RWPE2 (cell line): Measurements from ENCODE around the gene RARS1.

Experiments used
- ATAC-seq: fragments of 200-7000 bp; cut with Tn5 transposase; 3 replicates; pipeline ENCODE4 v1.9.1; 2021; ENCODE audit warnings: low read depth
- DNase-seq: peaks from one replicate; pipeline ENCODE4 v3.0.0-alpha.2; 2020; ENCODE audit warnings: low spot score
- H3K27ac ChIP-seq: fragments of 450-650 bp; 2 replicates; pipeline ENCODE4 v1.5.1; 2017; ENCODE audit warnings: mild to moderate bottlenecking; ENCODE audit not compliant: poor library complexity, severe bottlenecking
- H3K27me3 ChIP-seq: fragments of 250-450 bp; sonication (Bioruptor Pico); 2 replicates; pipeline ENCODE4 v1.5.1; 2021; ENCODE audit warnings: mild to moderate bottlenecking, moderate library complexity; ENCODE audit not compliant: insufficient read depth, poor library complexity, severe bottlenecking
- H3K36me3 ChIP-seq: fragments of 250-450 bp; sonication (Bioruptor Pico); 2 replicates; pipeline ENCODE4 v1.5.1; 2020; ENCODE audit warnings: low read depth, mild to moderate bottlenecking, moderate library complexity
- H3K4me1 ChIP-seq: fragments of 250-450 bp; sonication (Bioruptor Pico); 2 replicates; pipeline ENCODE4 v1.5.1; 2021; ENCODE audit warnings: mild to moderate bottlenecking, moderate library complexity; ENCODE audit not compliant: insufficient read depth, poor library complexity, severe bottlenecking
- H3K4me3 ChIP-seq: fragments of 250-450 bp; sonication (Bioruptor Pico); 2 replicates; pipeline ENCODE4 v1.5.1; 2021; ENCODE audit warnings: mild to moderate bottlenecking, moderate library complexity; ENCODE audit not compliant: severe bottlenecking
- H3K9me3 ChIP-seq: fragments of 250-450 bp; sonication (Bioruptor Pico); 2 replicates; pipeline ENCODE4 v1.5.1; 2021; ENCODE audit warnings: mild to moderate bottlenecking, moderate library complexity; ENCODE audit not compliant: severe bottlenecking
- TF ChIP-seq, protein P1 (sequence below): fragments of 450-650 bp; IDR thresholded peaks from one replicate; pipeline ENCODE4 v1.5.1; 2017; ENCODE audit warnings: mild to moderate bottlenecking, moderate library complexity; ENCODE audit not compliant: poor library complexity, severe bottlenecking

The RARS1 gene

DNA sequence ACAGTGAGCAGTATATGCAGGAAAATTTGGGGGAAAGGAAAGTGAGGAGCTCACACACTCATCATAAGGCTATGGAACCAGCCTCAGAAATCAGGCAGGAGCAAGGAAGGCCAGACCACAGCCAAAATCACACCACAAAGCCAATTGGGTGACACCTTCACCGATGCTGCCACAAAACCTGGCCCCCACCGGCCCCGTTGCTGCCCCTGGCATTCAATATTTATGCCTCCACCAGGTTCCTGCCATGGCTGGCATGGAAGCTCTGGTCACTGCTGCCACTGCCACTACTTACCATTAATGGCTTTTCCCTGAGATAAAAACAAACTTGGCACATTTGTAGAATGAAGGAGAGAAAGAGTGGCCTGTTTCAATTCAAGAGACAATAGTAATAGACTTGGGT, 28.7 kb upstream of the RARS1 start:
- DNase-seq (no peak), ATAC-seq (no peak)
- Histone ChIP-seq H3K9me3 (no peaks in the 10 kb centered on the region), H3K27me3 (no peaks in the 10 kb centered on the region), H3K36me3 (peaks cover 95% of the 10 kb centered on the region), H3K27ac (no peak overlapping the region), H3K4me3 (no peak overlapping the region), H3K4me1 (no peaks in the 10 kb centered on the region)
- TF ChIP-seq, protein P1, sequence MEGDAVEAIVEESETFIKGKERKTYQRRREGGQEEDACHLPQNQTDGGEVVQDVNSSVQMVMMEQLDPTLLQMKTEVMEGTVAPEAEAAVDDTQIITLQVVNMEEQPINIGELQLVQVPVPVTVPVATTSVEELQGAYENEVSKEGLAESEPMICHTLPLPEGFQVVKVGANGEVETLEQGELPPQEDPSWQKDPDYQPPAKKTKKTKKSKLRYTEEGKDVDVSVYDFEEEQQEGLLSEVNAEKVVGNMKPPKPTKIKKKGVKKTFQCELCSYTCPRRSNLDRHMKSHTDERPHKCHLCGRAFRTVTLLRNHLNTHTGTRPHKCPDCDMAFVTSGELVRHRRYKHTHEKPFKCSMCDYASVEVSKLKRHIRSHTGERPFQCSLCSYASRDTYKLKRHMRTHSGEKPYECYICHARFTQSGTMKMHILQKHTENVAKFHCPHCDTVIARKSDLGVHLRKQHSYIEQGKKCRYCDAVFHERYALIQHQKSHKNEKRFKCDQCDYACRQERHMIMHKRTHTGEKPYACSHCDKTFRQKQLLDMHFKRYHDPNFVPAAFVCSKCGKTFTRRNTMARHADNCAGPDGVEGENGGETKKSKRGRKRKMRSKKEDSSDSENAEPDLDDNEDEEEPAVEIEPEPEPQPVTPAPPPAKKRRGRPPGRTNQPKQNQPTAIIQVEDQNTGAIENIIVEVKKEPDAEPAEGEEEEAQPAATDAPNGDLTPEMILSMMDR, result no peak

DNA sequence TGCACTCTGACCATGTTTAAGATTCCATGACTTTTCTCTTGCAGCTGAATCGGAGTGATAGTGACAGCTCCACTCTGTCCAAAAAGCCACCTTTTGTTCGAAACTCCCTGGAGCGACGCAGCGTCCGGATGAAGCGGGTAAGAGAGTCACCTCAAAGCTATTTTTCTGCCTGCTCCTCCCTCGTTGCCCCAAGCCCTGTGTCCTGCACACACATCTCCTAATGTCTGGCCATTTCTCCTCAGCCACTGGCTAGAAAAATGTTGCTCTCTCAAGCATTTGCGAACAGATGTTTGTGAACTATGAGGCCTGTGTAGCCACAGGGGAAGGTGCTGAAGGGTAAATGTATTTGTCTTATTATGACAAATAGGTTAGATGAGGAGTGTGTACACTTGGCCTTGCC, 25.7 kb upstream of the RARS1 start:
- TF ChIP-seq, protein P1, result no peak
- peaks cover 88% of the 10 kb centered on the region for H3K36me3 ChIP-seq

DNA sequence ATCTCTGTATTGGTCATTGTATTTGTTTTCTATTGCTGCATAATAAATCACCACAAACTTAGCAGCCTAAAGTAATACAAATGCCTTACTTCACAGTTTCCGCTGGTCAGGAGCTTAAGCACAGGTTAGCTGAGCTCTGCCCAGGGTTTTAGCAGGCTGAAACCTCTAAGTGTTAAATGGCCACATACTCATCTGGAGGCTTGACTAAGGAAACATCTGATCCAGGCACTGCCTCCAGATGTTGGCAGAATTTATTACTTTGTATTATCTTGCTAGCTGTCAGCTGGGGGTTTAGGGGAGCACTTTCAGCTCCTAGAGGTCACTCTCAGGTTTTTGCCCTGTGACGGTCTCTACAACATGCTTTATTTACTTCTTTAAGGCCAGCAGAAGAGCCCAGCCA, 23.2 kb upstream of the RARS1 start:
- ATAC-seq (no peak), DNase-seq (no peak)
- Histone ChIP-seq H3K36me3 (peaks cover 88% of the 10 kb centered on the region), H3K27ac (no peak overlapping the region), H3K4me1 (no peaks in the 10 kb centered on the region), H3K27me3 (no peaks in the 10 kb centered on the region), H3K4me3 (no peak overlapping the region), H3K9me3 (no peaks in the 10 kb centered on the region)
- TF ChIP-seq, protein P1, result no peak

More for the DNA sequence above, 25.7 kb upstream of the RARS1 start:
- no peaks in the 10 kb centered on the region for H3K27me3 ChIP-seq
- no peaks in the 10 kb centered on the region for H3K4me1 ChIP-seq
- H3K4me3 ChIP-seq, result no peak overlapping the region
- DNase-seq, result no peak
- H3K27ac ChIP-seq, result no peak overlapping the region
- no peak for ATAC-seq
- H3K9me3 ChIP-seq, result no peaks in the 10 kb centered on the region

DNA sequence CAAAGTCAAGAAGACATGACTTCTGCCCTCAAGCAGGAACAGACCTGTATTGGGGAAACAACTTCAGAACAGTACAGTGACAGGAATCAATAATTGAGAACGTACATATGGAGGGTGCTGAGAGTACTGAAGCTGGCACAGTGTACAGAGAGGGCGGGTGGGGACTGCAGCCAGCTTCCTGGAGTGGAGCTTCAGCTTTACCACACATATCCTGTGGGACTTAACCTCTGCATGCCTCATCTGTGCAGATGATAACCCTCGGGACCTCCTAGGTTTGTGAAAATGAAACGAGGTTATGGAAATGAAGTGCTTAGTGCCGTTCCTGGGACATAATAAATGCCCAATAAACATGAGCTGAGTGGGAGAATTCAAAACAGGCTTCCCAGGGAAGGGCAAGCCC, 22.1 kb upstream of the RARS1 start:
- Histone ChIP-seq H3K4me3 (no peak overlapping the region), H3K27ac (no peak overlapping the region), H3K27me3 (no peaks in the 10 kb centered on the region), H3K9me3 (no peaks in the 10 kb centered on the region), H3K36me3 (peaks cover 90% of the 10 kb centered on the region), H3K4me1 (no peaks in the 10 kb centered on the region)
- ATAC-seq (no peak; the same call in 2 of the 3 replicates), DNase-seq (no peak)
- TF ChIP-seq, protein P1, result no peak

DNA sequence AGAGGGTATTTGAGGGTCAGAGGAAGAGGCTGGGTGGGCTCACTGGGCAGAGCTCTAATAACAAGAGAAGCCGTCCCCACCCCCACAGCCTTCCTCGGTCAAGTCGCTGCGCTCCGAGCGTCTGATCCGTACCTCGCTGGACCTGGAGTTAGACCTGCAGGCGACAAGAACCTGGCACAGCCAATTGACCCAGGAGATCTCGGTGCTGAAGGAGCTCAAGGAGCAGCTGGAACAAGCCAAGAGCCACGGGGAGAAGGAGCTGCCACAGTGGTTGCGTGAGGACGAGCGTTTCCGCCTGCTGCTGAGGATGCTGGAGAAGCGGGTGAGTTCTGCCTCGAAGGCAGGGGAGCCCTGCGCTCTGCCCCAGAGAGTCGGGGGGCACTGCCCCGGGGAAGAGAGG, 21.6 kb upstream of the RARS1 start:
- no peak overlapping the region for H3K4me3 ChIP-seq
- DNase-seq (no peak), ATAC-seq (no peak; the same call in 2 of the 3 replicates)
- no peaks in the 10 kb centered on the region for H3K4me1 ChIP-seq
- H3K27me3 ChIP-seq, result no peaks in the 10 kb centered on the region
- peaks cover 90% of the 10 kb centered on the region for H3K36me3 ChIP-seq
- no peak overlapping the region for H3K27ac ChIP-seq
- H3K9me3 ChIP-seq, result no peaks in the 10 kb centered on the region
- TF ChIP-seq, protein P1, result no peak
